Natural killer cell (primary cell): ENCODE data around the gene NEURL2. TPM values are rescaled to one million over a fixed set of nuclear protein-coding genes. Genes with fewer than 3 reads are reported as not detected.

Source experiments
- ATAC-seq, 3 donors: fragments of 150-1000 bp in 2 of 3; fragments of 200-7000 bp in 1 of 3; cut with Tn5 transposase; 1 replicate in 1 of 3; 2 replicates in 2 of 3; pipeline ENCODE4 v1.10.0; 2021; ENCODE audit warnings: mild to moderate bottlenecking in 2 of 3, moderate library complexity in 2 of 3
- DNase-seq, 2 donors: peaks; one replicate each; pipeline versions ENCODE4 v3.0.0 to v3.0.0-alpha.2; 2013 to 2021; ENCODE audit warnings: mixed read lengths in 1 of 2
- H3K27ac ChIP-seq: one replicate; pipeline ENCODE4 v1.5.1; 2013; ENCODE audit warnings: mild to moderate bottlenecking, low read length
- H3K27me3 ChIP-seq: one replicate; pipeline ENCODE4 v1.6.1; 2013; ENCODE audit warnings: low read length; ENCODE audit not compliant: control insufficient read depth, insufficient read depth
- H3K36me3 ChIP-seq: one replicate; pipeline ENCODE4 v1.6.1; 2013; ENCODE audit warnings: low read length; ENCODE audit not compliant: control insufficient read depth, insufficient read depth
- H3K4me1 ChIP-seq: one replicate; pipeline ENCODE4 v1.6.1; 2013; ENCODE audit warnings: low read length; ENCODE audit not compliant: control insufficient read depth, insufficient read depth
- H3K4me3 ChIP-seq: one replicate; pipeline ENCODE4 v1.5.1; 2013; ENCODE audit warnings: low read length
- H3K9me3 ChIP-seq: one replicate; pipeline ENCODE4 v1.6.1; 2013; ENCODE audit warnings: low read length; ENCODE audit not compliant: control insufficient read depth, insufficient read depth
- H3K27ac Mint-ChIP-seq, 2 donors: one replicate each; pipeline ENCODE4 v1.8.0; 2022; ENCODE audit warnings: mild to moderate bottlenecking in 2 of 2, mixed read lengths in 2 of 2, moderate library complexity in 1 of 2
- H3K27me3 Mint-ChIP-seq, 2 donors: one replicate each; pipeline ENCODE4 v1.8.0; 2022; ENCODE audit warnings: low read depth in 2 of 2, mixed read lengths in 2 of 2
- H3K36me3 Mint-ChIP-seq: one replicate; pipeline ENCODE4 v1.8.0; 2022; ENCODE audit warnings: mixed read lengths
- H3K4me1 Mint-ChIP-seq, 2 donors: one replicate each; pipeline ENCODE4 v1.8.0; 2022; ENCODE audit warnings: mixed read lengths in 2 of 2
- H3K4me3 Mint-ChIP-seq: one replicate; pipeline ENCODE4 v1.8.0; 2022; ENCODE audit warnings: mild to moderate bottlenecking, moderate library complexity, mixed read lengths
- H3K9me3 Mint-ChIP-seq, 2 donors: one replicate each; pipeline ENCODE4 v1.8.0; 2022; ENCODE audit warnings: mixed read lengths in 2 of 2
- CTCF ChIP-seq: fragments of 200-600 bp; IDR thresholded peaks from one replicate; pipeline ENCODE4 v1.8.0; 2022; ENCODE audit warnings: antibody characterized with exemption
- WGBS: methylation state at CpG from one replicate; pipeline ENCODE4 v1.1.7; 2013; ENCODE audit warnings: missing lambda C conversion rate; ENCODE audit not compliant: insufficient coverage; 5-methylcytosine and 5-hydroxymethylcytosine counted together
- intact Hi-C: fragments of 100-400 bp; cut with micrococcal nuclease; formaldehyde crosslinking; loops from one replicate; pipeline ENCODE4 v1.14.2; 2022
- total RNA-seq, 4 donors: library from RNA; stranded (reverse); fragments of 120-200 nt in 1 of 4; gene quantifications; one replicate each; pipeline versions ENCODE4 v1.2.3 to v1.2.4, GENCODE V29; 2013 to 2022

Gene NEURL2
- total RNA-seq, 3 donors from 2014 or later (not counting 1 experiment from before 2014, with no cell fraction given), result 0.89 to 1.4 (median 1.4) TPM

GRCh38 chr20:45919542-45920399 lies 28.8 kb upstream of the NEURL2 start:
- intact Hi-C loops, result no loop called here
- Mint-ChIP-seq H3K4me3 (no peak overlapping the region), H3K4me1 (peaks cover 0 to 4% of the 10 kb centered on the region in 2 donors), H3K27me3 (peaks cover 21 to 30% of the 10 kb centered on the region in 2 donors), H3K27ac (no peak overlapping the region), H3K36me3 (no peaks in the 10 kb centered on the region), H3K9me3 (no peaks in the 10 kb centered on the region)
- Histone ChIP-seq H3K9me3 (no peaks in the 10 kb centered on the region), H3K4me3 (no peak overlapping the region), H3K27ac (no peak overlapping the region), H3K4me1 (no peaks in the 10 kb centered on the region), H3K36me3 (no peaks in the 10 kb centered on the region), H3K27me3 (peaks cover 4% of the 10 kb centered on the region)
- 87% methylated on average over 10 of the region's 11 CpGs for WGBS
- ATAC-seq, result no peak
- DNase-seq, result no peak
- TF ChIP-seq CTCF, result no peak

- Mint-ChIP-seq H3K36me3 (no peaks in the 10 kb centered on the region), H3K4me1 (no peaks in the 10 kb centered on the region), H3K4me3 (no peak overlapping the region), H3K9me3 (no peaks in the 10 kb centered on the region), H3K27me3 (peaks cover 23 to 30% of the 10 kb centered on the region in 2 donors), H3K27ac (no peak overlapping the region)
- intact Hi-C loops, result no loop called here
- Histone ChIP-seq H3K27ac (no peak overlapping the region), H3K27me3 (peaks cover 6% of the 10 kb centered on the region), H3K36me3 (no peaks in the 10 kb centered on the region), H3K9me3 (no peaks in the 10 kb centered on the region), H3K4me1 (no peaks in the 10 kb centered on the region), H3K4me3 (no peak overlapping the region)
- no peak for ATAC-seq
- DNase-seq, result no peak
- no peak for TF ChIP-seq CTCF
- 90% methylated on average over 12 of the region's 12 CpGs for WGBS
Observed at GRCh38 chr20:45918779-45919537, 27.9 kb upstream of the NEURL2 start.

- no peak for ATAC-seq
- Histone ChIP-seq H3K9me3 (no peaks in the 10 kb centered on the region), H3K27me3 (peaks cover 6% of the 10 kb centered on the region), H3K27ac (no peak overlapping the region), H3K4me1 (no peaks in the 10 kb centered on the region), H3K36me3 (no peaks in the 10 kb centered on the region), H3K4me3 (no peak overlapping the region)
- no peak for DNase-seq
- WGBS, result 83% methylated on average over 5 of the region's 5 CpGs
- Mint-ChIP-seq H3K27ac (no peak overlapping the region), H3K9me3 (no peaks in the 10 kb centered on the region), H3K36me3 (no peaks in the 10 kb centered on the region), H3K27me3 (peaks cover 23 to 30% of the 10 kb centered on the region in 2 donors), H3K4me3 (no peak overlapping the region), H3K4me1 (no peaks in the 10 kb centered on the region)
- no peak for TF ChIP-seq CTCF
- intact Hi-C loops, result no loop called here
Observed at GRCh38 chr20:45918182-45918737, 27.3 kb upstream of the NEURL2 start.
